LoVo (cell line): ENCODE results near the gene ZSWIM3.

Source experiments
- DNase-seq: peaks from one replicate; pipeline ENCODE4 v3.0.0-alpha.2; 2016; ENCODE audit warnings: low spot score

The ZSWIM3 gene

DNA sequence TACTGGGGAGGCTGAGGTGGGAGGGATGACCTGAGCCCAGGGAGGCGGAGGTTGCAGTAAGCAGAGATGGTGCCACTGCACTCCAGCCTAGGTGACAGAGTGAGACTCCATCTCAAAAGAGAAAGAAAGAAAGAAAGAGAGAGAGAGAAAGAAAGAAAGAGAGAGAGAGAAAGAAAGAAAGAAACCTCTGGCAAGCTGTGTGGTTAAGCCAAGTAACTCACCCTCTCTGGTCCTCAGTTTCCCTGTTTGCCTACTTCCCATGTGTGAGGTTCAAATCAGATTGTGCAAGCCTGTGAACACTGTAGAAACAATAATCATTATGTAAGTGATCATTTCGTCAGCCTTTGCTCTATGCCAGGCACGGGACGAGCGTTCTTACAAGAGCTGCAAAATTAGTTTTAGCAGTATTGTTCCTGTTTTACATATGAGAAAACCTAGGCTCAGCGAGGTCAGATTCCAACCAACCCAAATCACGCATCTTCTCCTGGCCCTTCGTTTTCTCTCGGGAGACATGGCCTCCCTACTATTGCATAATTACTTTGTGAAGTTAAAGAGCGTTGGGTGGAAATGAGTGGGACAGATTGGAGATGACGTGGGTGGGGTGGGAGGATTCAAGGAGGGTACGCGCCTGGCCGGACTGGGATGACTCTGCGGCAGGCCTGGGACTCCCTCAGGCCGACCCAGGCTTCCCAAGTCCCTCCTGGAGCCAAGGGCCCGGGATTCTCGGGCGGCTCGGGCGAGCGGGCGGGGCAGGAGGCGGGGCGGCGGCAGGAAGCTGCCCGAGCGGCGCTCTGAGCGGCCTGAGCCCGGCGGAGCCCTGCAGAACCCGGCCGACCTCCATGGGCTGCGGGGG, 24.2 kb upstream of the ZSWIM3 start, which contains the start of gene SNX21:
SNX21 (plus strand) TSS at position 770 of the 853 bp plus-strand sequence. CDS start 121 bp downstream, outside the sequence.
- peak; percentile 70 for DNase-seq

GRCh38 chr20:45833883-45834796, 23.3 kb upstream of the ZSWIM3 start:
- DNase-seq = peak; percentile 50

DNA sequence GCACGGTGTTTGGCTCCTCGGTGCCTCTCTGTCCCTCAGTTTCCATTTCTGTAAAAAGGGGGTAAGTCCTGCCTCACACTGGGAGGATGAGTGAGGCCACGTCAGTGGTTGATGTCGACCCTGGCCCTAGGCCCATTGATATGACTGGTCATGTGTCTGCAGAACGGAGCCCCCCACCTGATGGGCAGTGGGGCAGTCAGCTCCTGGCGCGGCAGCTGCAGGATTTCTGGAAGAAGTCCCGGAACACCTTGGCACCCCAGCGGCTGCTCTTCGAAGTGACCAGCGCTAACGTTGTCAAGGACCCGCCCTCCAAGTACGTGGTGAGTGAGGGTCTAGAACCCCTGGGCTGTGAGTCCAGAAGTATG, 22.6 kb upstream of the ZSWIM3 start:
- DNase-seq = no peak

DNA sequence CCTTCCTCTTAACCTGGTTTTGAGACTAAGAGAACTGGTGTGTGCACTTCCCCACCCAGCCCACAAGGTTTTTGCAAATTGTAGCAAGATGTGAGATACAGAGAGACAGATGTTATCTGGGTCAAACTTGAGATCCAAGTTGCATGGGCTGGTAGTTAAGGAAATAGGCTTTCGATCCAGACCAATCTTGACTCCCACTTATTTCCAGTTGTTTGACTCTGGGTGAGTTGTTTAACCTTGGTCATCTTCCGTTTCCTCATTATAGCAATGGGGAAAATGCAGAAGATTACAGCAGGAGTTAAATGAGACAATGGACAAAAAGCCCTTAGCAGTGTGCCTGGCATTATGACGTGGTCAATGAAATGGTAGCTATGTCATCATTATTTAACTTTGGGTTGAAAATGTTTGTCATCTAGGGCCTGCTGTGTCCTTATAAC, 22.1 kb upstream of the ZSWIM3 start:
- no peak for DNase-seq

DNA sequence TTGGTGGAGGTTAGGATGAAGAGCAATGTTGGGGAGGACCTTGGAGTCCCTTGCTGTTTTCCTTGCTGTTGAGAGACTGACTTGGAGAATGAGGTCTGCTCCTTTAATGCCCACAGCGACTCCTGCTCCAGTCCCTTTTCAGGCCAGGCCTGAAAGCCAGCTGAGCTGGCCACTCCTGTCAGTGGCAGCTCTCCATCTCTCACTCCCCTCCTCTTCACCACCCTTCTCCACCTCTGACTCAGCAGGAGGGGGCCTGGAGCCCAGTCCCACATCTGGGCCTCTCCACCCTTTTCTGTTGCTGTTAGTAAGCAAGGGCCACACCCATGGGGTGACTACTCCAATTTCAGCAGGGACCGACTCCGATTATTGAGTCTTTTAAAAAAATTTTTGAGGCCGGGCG, 21.6 kb upstream of the ZSWIM3 start:
- DNase-seq = no peak

- no peak for DNase-seq
These were observed 20.6 kb upstream of the ZSWIM3 start for GRCh38 chr20:45836841-45837240.

GRCh38 chr20:45840700-45841198, 16.7 kb upstream of the ZSWIM3 start:
- no peak for DNase-seq

- no peak for DNase-seq
These were observed 15.8 kb upstream of the ZSWIM3 start for GRCh38 chr20:45841407-45842129.

GRCh38 chr20:45842169-45842812, 15.1 kb upstream of the ZSWIM3 start:
- DNase-seq = no peak

DNA sequence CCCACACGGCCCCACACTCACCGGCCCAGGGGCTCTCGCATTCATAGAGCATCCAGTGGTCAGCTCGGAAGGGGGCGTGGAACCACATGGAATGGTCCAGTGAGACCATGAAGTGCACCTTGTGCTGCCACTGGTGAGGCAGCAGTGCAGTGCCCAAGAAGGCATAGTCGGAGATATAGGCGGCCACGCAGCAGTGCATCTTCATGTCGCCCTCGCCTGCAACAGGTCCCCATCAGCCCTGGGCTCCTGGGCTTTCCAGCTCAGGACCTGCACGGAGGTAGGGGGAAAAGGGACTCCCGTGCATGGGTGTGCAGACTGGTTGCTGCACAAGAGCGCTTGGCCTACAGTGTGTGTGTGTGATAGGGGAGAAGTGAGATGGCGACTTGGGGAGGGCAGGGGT, 13.9 kb upstream of the ZSWIM3 start:
- DNase-seq = no peak

- DNase-seq = no peak
These were observed 12.0 kb upstream of the ZSWIM3 start for GRCh38 chr20:45845452-45845851.

- DNase-seq = no peak
These were observed 9.0 kb upstream of the ZSWIM3 start for GRCh38 chr20:45848421-45848820.

GRCh38 chr20:45848969-45849582, 8.3 kb upstream of the ZSWIM3 start:
- DNase-seq = no peak

- no peak for DNase-seq
These were observed 7.2 kb upstream of the ZSWIM3 start for GRCh38 chr20:45850238-45850637.

- DNase-seq = no peak
These were observed 6.5 kb upstream of the ZSWIM3 start for GRCh38 chr20:45850926-45851325.

- no peak for DNase-seq
These were observed 5.9 kb upstream of the ZSWIM3 start for GRCh38 chr20:45851501-45851900.

GRCh38 chr20:45852326-45852725, 5.1 kb upstream of the ZSWIM3 start:
- DNase-seq = no peak

DNA sequence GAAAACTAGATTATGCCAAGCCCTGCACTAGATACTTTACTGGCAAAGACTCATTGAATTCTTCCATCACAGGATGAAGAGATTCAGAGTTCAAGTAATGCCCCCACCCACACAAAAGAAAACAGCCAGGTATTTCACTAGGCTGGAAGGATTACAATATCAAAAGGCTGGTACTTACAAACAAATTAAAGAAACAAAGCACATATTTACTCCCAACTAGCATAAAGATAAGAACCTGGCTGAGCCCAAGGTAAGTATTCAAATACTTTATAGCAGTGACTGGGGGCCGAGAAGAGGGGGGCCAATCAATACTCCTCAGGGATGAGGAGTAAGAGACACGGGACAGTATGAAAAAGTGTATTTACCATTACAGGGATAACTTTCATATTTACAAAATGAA, 3.9 kb upstream of the ZSWIM3 start:
- DNase-seq = no peak

GRCh38 chr20:45857882-45858216, 435 bp downstream of the ZSWIM3 start:
- DNase-seq = no peak

DNA sequence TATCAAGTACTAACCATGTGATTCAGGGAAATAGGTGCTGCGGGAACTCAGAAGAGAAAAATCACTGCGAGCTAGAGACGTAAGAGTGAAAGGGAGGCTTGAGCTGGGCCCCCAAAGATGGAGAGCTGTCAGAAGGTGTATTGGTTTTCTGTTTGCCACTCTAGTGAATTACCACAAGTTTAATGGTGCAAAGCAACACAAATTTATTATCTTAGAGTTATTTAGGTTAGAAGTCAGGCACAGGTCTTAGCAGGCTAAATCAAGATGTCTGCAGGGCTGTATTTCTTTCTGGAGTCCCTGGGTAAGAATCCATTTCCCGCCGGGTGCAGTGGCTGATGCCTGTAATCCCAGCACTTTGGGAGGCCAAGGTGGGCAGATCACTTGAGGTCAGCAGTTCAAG, 2.5 kb downstream of the ZSWIM3 start:
- no peak for DNase-seq

GRCh38 chr20:45860560-45861220, 3.3 kb downstream of the ZSWIM3 start:
- DNase-seq = peak; percentile 7
